ENCODE results near the gene CHRNE. TPM values are rescaled to one million over a fixed set of nuclear protein-coding genes. Genes with fewer than 3 reads are reported as not detected.

The CHRNE gene
- total RNA-seq, 1 experiment from 2014 or later, result 0.31 TPM

- Histone ChIP-seq H3K14ac (ENCODE audit: insufficient read depth, low read length) (no peak overlapping the region), H3K4me2 (ENCODE audit: insufficient read depth, insufficient read length, low read length) (no peak overlapping the region), H3K27me3 (ENCODE audit: insufficient read depth, low read length) (no peaks in the 10 kb centered on the region), H2BK12ac (ENCODE audit: insufficient read length, low read depth, low read length) (no peak overlapping the region), H3T11ph (ENCODE audit: low read length) (no peak overlapping the region), H4K20me1 (ENCODE audit: control insufficient read depth, insufficient read depth, insufficient read length) (no peaks in the 10 kb centered on the region), H3K23me2 (ENCODE audit: insufficient read length, low read depth, low read length, poor library complexity, severe bottlenecking) (no peaks in the 10 kb centered on the region), H3K79me2 (ENCODE audit: insufficient read depth, low read length) (no peaks in the 10 kb centered on the region), H4K91ac (ENCODE audit: insufficient read length, low read depth, low read length) (no peak overlapping the region), H4K5ac (ENCODE audit: insufficient read length, low read depth, low read length) (no peak overlapping the region), H3K18ac (ENCODE audit: insufficient read length, low read depth, low read length) (no peak overlapping the region), H2BK5ac (ENCODE audit: insufficient read length, low read length) (no peak overlapping the region), H2AK5ac (ENCODE audit: insufficient read length, low read length) (no peak overlapping the region), H2BK120ac (ENCODE audit: low read depth, low read length, poor library complexity, severe bottlenecking) (no peak overlapping the region), H2BK15ac (ENCODE audit: low read depth, low read length) (no peak overlapping the region), H3K9me3 (ENCODE audit: control insufficient read depth, low read depth, low read length) (no peaks in the 10 kb centered on the region), H3K27ac (ENCODE audit: insufficient read length, low read depth, low read length) (no peak overlapping the region), H3K23ac (ENCODE audit: insufficient read length, low read depth, low read length) (no peak overlapping the region), H3K4me1 (ENCODE audit: insufficient read depth, low read length) (no peaks in the 10 kb centered on the region), H3K9ac (ENCODE audit: extremely low read depth, insufficient read length, low read length) (no peak overlapping the region), H3K79me1 (ENCODE audit: insufficient read depth, low read depth, low read length, poor library complexity, severe bottlenecking) (no peaks in the 10 kb centered on the region), H4K8ac (replicated peaks; ENCODE audit: insufficient read length, low read depth, low read length) (no peak overlapping the region), H3K4ac (ENCODE audit: low read depth, low read length) (no peak overlapping the region), H2AFZ (ENCODE audit: low read length) (no peak overlapping the region), H2BK20ac (ENCODE audit: low read depth, low read length, poor library complexity, severe bottlenecking) (no peak overlapping the region), H3K56ac (ENCODE audit: insufficient read length, low read depth, low read length) (no peak overlapping the region)
- Mint-ChIP-seq H3K4me1 (peaks cover 5 to 7% of the 10 kb centered on the region in 2 experiments; a peak in 2 of 4 replicates), H3K27me3 (ENCODE audit: low read depth) (peaks cover 2% of the 10 kb centered on the region), H3K36me3 (ENCODE audit: insufficient read depth in 1 of 3, low read depth in 3 of 3) (no peaks in the 10 kb centered on the region), H3K4me3 (no peak overlapping the region), H3K27ac (no peak overlapping the region), H3K9me3 (no peaks in the 10 kb centered on the region)
- no peak for DNase-seq
- TF ChIP-seq CTCF (conservative IDR thresholded peaks at IDR 0.05), result no peak
- WGBS (ENCODE audit: extremely low coverage, insufficient read length, low lambda C conversion rate), result no CpG with 5 or more reads among the region's 1 CpG
Measured at GRCh38 chr17:4913994-4914393, 11.1 kb upstream of the CHRNE start.

Data from H9 (cell line).